ENCODE results near the gene PACS1.
A peak's percentile ranks its signal among the peaks of the same experiment; 100 is the strongest.
"Not testable (repeated sequence)": the region's sequence is repeated elsewhere in the genome, so short reads cannot be mapped to it uniquely, and the experiment has no call there.

PACS1 gene

DNA sequence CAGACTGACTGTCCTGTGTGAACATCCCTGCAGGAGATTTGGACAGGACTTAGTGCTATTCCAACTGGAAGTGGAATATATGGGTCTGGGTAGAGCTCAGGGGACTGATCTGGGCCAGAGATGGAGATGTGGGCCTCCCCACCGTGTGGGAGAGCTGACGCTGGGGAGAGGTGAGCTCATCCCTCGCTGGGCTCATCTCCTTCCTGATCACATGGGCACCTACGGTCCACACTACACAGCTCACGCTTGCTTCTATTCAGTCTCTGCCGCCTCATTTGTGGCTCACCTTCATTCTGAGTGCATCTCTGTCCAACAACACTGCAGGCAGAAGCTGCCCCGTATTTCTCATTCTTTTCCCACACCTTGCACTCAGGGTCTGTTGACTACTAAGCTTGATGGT is 181.7 kb downstream of the PACS1 start:
- H3K4me3 ChIP-seq (ENCODE audit: low read depth, low read length), result no peak overlapping the region
- TF ChIP-seq, protein P1, sequence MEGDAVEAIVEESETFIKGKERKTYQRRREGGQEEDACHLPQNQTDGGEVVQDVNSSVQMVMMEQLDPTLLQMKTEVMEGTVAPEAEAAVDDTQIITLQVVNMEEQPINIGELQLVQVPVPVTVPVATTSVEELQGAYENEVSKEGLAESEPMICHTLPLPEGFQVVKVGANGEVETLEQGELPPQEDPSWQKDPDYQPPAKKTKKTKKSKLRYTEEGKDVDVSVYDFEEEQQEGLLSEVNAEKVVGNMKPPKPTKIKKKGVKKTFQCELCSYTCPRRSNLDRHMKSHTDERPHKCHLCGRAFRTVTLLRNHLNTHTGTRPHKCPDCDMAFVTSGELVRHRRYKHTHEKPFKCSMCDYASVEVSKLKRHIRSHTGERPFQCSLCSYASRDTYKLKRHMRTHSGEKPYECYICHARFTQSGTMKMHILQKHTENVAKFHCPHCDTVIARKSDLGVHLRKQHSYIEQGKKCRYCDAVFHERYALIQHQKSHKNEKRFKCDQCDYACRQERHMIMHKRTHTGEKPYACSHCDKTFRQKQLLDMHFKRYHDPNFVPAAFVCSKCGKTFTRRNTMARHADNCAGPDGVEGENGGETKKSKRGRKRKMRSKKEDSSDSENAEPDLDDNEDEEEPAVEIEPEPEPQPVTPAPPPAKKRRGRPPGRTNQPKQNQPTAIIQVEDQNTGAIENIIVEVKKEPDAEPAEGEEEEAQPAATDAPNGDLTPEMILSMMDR (IDR thresholded peaks at IDR 0.05; ENCODE audit: insufficient read depth, low read length, missing control alignments), result no peak
- ChIA-PET CTCF (interaction anchor here (0.9 to 1.4 kb wide), 4 partner anchors 10 to 15 kb away, joined by 3 to 4 read pairs (median 4); no protein-coding TSS in a partner anchor), POLR2A (no interaction called here)
- DNase-seq (ENCODE audit: low read depth, low spot score), result no peak

DNA sequence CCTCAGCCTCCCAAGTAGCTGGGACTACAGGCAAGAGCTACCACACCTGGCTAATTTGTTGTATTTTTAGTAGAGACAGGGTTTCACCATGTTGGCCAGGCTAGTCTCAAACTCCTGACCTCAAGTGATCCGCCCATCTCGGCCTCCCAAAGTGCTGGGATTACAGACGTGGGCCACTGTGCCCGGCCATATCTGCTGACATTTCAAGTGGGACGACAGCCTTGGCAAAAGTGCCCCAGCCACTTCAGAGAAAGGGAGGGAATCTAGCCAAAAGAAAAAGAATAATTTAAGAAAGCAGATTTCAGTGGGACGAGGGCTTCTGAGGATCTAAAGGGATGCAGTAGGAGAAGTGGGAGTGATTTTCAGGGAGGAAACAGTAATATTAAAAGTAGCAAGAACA is 183.0 kb downstream of the PACS1 start:
- DNase-seq (ENCODE audit: low read depth, low spot score); POLR2A ChIA-PET; H3K4me3 ChIP-seq (ENCODE audit: low read depth, low read length): not testable (repeated sequence)
- CTCF ChIA-PET, result interaction anchor here (1.0 kb wide), 2 partner anchors 12 to 15 kb away, joined by 3 read pairs; no protein-coding TSS in a partner anchor

DNA sequence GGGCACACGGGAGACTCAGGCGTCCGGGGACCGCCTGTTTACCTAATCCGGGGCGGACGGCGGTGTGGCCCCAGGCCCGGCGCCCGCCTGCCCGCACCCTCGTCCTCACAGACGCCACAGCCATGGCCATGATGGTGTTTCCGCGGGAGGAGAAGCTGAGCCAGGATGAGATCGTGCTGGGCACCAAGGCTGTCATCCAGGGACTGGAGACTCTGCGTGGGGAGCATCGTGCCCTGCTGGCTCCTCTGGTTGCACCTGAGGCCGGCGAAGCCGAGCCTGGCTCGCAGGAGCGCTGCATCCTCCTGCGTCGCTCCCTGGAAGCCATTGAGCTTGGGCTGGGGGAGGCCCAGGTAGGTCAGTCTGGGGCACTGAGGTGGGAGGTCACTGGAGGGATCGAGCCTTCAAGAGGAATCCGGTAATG is 188.4 kb downstream of the PACS1 start:
- POLR2A ChIA-PET, result interaction anchor here (0.8 kb wide), 1 partner anchor 31 kb away, joined by 3 read pairs; the partner anchor contains the start of gene YIF1A
- TF ChIP-seq, protein P1 (IDR thresholded peaks at IDR 0.05; ENCODE audit: insufficient read depth, low read length, missing control alignments), result no peak
- H3K4me3 ChIP-seq (ENCODE audit: low read depth, low read length), result peak overlapping the region; percentile 90
- CTCF ChIA-PET, result interaction anchor here (0.8 to 1.8 kb wide), 8 partner anchors 9 to 250 kb away, joined by 3 to 11 read pairs (median 4); partner anchors contain the start of gene BRMS1
- DNase-seq (ENCODE audit: low read depth, low spot score), result no peak

GRCh38 chr11:66259225-66259624 is 189.2 kb downstream of the PACS1 start:
- ChIA-PET POLR2A (no interaction called here), CTCF (interaction anchor here (0.8 to 1.8 kb wide), 11 partner anchors 10 to 251 kb away, joined by 3 to 11 read pairs (median 4); partner anchors contain the start of gene BRMS1)
- DNase-seq (ENCODE audit: low read depth, low spot score), result no peak
- TF ChIP-seq, protein P1 (IDR thresholded peaks at IDR 0.05; ENCODE audit: insufficient read depth, low read length, missing control alignments), result no peak
- H3K4me3 ChIP-seq (ENCODE audit: low read depth, low read length), result no peak overlapping the region

DNA sequence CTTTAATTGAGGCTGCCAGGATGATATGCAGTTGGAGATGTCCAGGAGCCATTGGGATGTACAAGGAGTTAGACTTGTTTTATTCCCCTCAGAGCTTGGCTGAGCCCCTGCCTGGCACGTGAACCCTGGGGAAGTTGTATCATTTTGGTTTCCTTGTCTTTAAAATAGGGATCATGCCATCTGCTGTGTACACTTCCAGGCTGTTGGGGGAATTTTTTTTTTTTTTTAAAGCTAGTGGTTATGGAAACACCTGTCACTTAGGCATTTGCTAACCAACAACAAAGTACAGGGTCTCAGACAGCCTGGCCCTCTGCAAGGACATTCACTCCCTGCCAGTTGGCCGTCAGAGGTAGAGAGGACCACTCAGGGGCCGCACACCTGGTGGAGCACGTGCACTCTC is 189.9 kb downstream of the PACS1 start:
- CTCF ChIA-PET, result interaction anchor here (1.0 to 1.8 kb wide), 5 partner anchors 29 to 214 kb away, joined by 3 to 7 read pairs (median 5); no protein-coding TSS in a partner anchor
- POLR2A ChIA-PET, result no interaction called here
- no peak for DNase-seq (ENCODE audit: low read depth, low spot score)
- TF ChIP-seq, protein P1 (IDR thresholded peaks at IDR 0.05; ENCODE audit: insufficient read depth, low read length, missing control alignments), result no peak
- H3K4me3 ChIP-seq (ENCODE audit: low read depth, low read length), result no peak overlapping the region

GRCh38 chr11:66261578-66261977 is 191.5 kb downstream of the PACS1 start:
- no peak for DNase-seq (ENCODE audit: low read depth, low spot score)
- H3K4me3 ChIP-seq (ENCODE audit: low read depth, low read length), result no peak overlapping the region
- ChIA-PET CTCF (interaction anchor here (1.0 kb wide), 2 partner anchors 10 to 17 kb away, joined by 3 read pairs; no protein-coding TSS in a partner anchor), POLR2A (interaction anchor here (1.8 kb wide), 1 partner anchor 27 kb away, joined by 4 read pairs; the partner anchor contains the start of gene YIF1A)
- TF ChIP-seq, protein P1 (IDR thresholded peaks at IDR 0.05; ENCODE audit: insufficient read depth, low read length, missing control alignments), result no peak

DNA sequence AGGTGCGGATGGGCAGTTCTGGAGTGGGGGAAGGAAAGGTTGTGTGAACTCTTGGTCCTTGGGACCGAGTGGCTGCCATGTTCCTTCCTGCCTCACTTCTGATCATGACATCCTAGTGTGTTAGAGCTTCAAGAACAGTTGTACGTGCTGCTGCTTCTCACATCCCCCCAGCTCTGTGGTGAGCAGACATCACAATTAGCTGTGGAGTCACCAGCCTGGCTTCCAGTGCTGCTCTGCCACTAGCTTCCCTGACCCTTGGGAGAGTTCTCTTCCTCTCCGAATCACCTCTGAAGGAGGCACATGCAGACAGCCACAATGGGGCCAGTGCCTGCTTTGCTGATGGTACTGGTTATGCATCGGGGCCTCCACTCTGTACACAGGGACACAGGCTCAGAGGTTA is 192.1 kb downstream of the PACS1 start:
- POLR2A ChIA-PET, result interaction anchor here (1.8 kb wide), 1 partner anchor 26 kb away, joined by 4 read pairs; the partner anchor contains the start of gene YIF1A
- CTCF ChIA-PET, result interaction anchor here (1.0 kb wide), 1 partner anchor 10 kb away, joined by 3 read pairs; no protein-coding TSS in a partner anchor
- no peak overlapping the region for H3K4me3 ChIP-seq (ENCODE audit: low read depth, low read length)
- TF ChIP-seq, protein P1 (IDR thresholded peaks at IDR 0.05; ENCODE audit: insufficient read depth, low read length, missing control alignments), result no peak
- DNase-seq (ENCODE audit: low read depth, low spot score), result no peak
